ENCODE measurements around the gene NKD1. TPM values are rescaled to one million over a fixed set of nuclear protein-coding genes. Genes with fewer than 3 reads are reported as not detected.

The NKD1 gene
- total and polyA plus RNA-seq, 2 of the 8 experiments (the other 6 are each of a cell fraction or from before 2014, with no cell fraction given), result 0.70 to 4.5 TPM

- TF ChIP-seq CHD7 (IDR thresholded peaks at IDR 0.05; ENCODE audit: insufficient replicate concordance, low read length) (no peak), FOSL1 (IDR thresholded peaks at IDR 0.05; ENCODE audit: insufficient read depth, low read depth, low read length) (no peak), GABPA (IDR thresholded peaks at IDR 0.05; ENCODE audit: borderline replicate concordance, insufficient read depth, low read length) (no peak), SIRT6 (IDR thresholded peaks at IDR 0.05; ENCODE audit: low read length) (no peak), E2F6 (IDR thresholded peaks at IDR 0.05) (no peak), CBX8 (IDR thresholded peaks at IDR 0.05; ENCODE audit: borderline replicate concordance, low read depth, low read length) (no peak), RBBP5 (IDR thresholded peaks at IDR 0.05; ENCODE audit: borderline replicate concordance, low read depth, low read length) (no peak), KDM4A (IDR thresholded peaks at IDR 0.05; ENCODE audit: low read depth, low read length, severe bottlenecking) (no peak), TBP (IDR thresholded peaks at IDR 0.05; ENCODE audit: low read depth, low read length) (no peak), MAFK (IDR thresholded peaks at IDR 0.05; ENCODE audit: low read depth, low read length) (no peak), TCF12 (IDR thresholded peaks at IDR 0.05; ENCODE audit: low read depth, low read length) (no peak)
Measured at GRCh38 chr16:50599494-50599893, 51.3 kb downstream of the NKD1 start (continued).

All from H1 (cell line).